T-helper 22 cell (primary cell): Measurements from ENCODE around the gene MYL12B.
"Not testable (repeated sequence)": the region's sequence is repeated elsewhere in the genome, so short reads cannot be mapped to it uniquely, and the experiment has no call there.

Experiments
- DNase-seq: peaks from one replicate; pipeline ENCODE4 v3.0.0-alpha.2; 2020; ENCODE audit warnings: low read depth

Gene MYL12B

DNA sequence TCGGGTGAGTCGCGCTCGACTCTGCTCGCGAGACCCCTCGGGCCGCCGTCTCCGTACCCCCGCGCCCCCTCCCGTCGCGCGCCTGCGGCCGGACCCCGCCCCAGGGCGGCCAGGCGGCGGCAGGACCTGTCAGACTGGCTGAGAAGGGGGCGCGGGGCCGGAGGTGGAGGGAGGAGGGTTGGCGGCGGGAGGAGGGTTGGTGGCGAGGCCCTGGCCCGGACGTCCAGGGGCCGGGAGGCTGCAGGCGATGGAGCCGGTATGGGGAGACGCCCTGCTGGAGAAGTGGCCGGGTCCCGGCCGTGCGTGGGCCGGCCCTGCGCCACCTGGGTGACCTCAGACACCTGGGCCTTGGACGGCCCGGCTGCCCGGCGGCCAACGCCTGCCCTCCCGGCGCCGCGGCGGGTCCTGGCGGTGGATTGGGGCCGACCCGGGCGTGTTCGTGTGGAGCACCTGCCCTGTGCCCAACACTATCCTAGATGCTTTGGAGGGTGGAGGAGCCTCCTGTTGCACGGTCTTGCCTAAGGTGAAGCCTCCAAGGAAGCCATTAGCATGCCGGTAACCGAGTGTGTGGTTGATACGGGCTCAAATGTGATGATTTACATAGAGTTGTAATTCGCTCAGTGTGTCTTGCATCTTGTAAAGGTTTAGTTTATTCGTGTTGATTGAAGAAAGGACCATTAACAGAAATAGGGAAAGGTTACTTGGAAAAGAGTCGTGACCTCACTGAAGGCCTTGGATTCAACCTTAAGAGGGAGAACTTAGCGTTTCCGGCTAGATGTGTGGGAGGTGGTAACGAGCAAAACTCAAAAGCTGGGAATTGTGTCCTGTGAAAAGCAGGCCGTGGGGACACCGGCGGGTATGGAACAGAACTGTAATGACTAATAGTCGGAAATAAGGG, 550 bp downstream of the MYL12B start:
- peak; percentile 20 for DNase-seq

DNA sequence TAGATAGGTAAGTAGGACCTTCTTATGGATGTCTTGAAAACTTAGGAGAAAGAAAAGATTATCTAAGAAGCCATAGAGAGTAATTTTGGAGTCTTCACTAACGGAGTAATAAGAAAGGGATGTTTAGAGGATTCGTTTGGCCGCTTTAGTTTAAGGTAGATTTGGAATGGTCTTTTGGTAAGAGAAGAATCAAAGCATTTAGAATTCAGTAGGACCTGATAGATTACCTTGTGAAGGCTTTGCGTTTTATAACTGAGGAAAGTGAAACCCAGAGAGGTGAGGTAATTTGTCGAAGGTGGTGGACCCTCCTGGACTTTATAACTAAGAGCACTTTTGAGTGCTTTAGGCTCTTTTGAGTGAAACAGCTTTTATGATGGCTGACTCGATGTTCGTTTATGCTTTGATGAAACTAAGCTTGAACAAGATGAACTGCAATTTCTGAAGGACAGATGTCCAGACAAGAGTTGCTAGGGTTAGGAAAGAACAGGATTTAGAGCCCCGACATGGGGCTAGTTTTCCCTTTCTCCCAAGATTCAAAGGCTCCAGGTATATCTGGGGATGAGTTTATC, 1.3 kb downstream of the MYL12B start:
- DNase-seq = no peak

DNA sequence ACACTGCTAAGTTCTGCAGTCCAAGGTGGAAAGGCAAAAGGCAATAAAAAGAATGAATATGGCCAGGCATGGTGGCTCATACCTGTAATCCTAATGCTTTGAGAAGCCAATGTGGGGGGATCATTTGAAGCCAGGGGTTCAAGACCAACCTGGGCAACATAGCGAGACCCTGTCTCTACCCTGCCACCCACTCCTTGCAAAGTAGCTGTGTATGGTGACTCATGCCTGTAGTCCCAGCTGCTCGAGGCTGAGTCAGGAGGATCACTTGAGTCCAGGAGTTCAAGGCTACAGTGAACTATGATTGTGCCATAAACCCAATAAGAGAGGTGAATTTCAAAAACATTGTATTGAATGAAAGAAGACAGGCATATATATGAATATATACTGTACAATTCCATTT, 2.4 kb downstream of the MYL12B start:
- DNase-seq = no peak

- DNase-seq = no peak
These were observed 3.7 kb downstream of the MYL12B start for GRCh38 chr18:3265564-3266033.

GRCh38 chr18:3266062-3266608, 4.2 kb downstream of the MYL12B start:
- no peak for DNase-seq

GRCh38 chr18:3268306-3268705, 6.4 kb downstream of the MYL12B start:
- no peak for DNase-seq

DNA sequence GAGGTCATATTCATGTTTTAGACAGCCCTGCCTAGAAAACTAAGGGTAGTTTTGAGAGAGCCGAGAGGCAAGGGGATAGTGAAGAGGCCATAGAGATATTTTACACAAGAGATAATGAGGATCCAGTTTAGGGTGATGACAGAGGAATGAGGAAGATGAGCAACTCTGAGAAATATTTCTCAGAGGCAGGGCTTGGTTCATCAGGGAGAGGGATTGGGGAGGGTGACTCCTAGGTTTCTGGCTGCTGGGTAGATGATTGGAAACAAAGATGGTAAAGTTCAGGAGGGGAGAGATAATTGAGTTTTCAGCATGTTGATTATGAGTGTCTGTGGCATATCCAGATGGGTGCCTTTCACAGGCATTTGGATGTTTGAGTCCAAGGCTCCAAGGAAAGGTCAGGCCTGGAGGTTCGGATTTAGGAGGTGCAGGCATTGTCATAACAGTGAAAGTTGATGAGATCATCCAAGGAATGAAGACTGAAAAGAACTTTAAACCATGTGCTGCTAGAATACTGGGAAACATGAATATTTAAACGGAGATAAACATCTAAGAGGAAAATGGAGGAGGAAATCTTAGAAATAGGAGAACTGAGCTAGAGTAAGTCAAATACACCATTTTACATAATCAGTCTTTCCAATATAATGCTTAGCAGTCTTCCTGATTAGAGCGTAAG, 7.4 kb downstream of the MYL12B start:
- no peak for DNase-seq

- no peak for DNase-seq
These were observed 8.0 kb downstream of the MYL12B start for GRCh38 chr18:3269914-3270299.

DNA sequence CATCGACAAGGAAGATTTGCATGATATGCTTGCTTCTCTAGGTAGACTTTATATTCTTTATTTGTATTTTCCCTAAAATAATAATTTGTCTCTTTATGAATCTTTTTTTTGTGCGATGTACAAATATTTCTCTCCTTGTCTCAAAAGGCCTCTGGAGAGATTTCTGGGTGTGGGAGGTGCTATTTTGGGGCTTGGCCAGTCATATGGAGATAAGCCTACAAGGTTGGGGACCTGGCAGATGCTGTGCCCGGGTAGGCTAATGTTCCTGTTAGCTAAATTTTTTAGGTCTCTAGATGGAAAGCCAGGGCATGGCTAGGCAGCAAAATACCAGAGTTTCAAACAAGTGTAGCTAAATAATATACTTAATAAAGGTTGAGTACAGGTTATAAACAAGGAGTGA, 11.1 kb downstream of the MYL12B start:
- DNase-seq = no peak

GRCh38 chr18:3277643-3278213, 15.8 kb downstream of the MYL12B start:
- not testable (repeated sequence) for DNase-seq

- DNase-seq = no peak
These were observed 17.6 kb downstream of the MYL12B start for GRCh38 chr18:3279201-3280185.

GRCh38 chr18:3281456-3282400, 19.8 kb downstream of the MYL12B start:
- DNase-seq = no peak

DNA sequence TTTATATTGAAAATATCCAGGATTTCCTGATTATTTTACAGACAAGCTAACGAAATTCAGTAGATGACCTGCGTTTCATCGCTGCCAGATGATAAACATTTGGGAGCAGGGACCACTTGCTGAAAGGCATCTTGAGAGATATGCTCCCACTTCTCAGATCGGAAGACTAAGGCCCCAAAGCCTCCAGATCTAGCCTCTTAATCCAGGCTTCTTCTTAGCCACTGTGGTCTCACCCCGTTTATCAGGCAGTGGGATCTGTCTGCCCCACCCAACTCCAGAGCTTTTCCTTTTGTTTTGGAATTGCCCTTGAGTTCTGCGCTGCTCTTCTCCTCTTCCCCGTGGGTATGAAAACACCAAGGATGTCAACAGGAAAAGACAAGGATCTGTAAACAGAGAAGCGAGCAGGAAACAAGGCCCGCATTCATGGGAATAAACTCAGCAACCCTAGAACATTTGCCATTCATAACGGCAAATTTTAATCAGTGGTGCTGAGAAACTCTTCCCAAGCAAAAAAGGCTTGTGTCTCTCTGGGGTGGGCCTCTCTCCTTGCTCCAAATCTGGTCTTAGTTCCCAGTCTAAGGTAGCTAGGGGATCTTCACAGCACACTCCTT, 21.4 kb downstream of the MYL12B start:
- DNase-seq = no peak

DNA sequence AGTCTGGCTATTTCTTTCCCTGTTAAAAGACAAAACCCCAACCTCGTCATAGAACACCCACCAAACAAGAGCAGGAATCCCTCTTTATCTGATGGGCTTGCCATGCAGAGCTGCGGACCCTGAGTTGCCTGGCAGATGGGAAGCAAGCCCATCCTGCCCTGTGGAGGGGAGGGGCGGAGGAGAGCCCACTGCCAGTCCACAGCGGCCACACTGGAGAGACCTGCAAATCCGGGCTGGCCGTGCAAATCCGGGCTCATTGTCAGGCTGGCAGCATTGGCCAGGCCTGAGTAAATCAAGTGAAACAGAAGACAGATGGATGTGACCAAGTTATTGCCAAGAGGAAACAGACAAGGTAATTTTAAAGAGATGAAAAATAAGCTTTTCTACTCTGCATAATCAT, 22.0 kb downstream of the MYL12B start:
- DNase-seq = no peak

GRCh38 chr18:3284501-3284900, 22.6 kb downstream of the MYL12B start:
- DNase-seq = no peak

DNA sequence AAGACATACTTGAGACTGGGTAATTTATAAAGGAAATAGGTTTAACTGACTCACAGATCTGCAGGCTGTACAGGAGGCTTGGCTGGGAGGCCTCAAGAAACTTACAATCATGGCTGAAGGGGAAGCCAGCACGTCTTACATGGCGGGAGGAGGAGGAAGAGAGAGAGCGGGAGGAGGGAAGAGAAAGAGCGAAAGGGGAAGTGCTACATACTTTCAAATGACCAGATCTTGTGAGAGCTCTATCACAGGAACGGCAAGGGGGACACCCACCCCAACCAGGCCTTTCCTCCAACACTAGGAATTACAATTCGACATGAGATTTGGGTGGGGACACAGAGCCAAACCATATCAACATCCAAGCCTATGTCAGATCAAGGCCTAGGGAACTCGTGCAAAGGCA, 24.2 kb downstream of the MYL12B start:
- DNase-seq = no peak

DNA sequence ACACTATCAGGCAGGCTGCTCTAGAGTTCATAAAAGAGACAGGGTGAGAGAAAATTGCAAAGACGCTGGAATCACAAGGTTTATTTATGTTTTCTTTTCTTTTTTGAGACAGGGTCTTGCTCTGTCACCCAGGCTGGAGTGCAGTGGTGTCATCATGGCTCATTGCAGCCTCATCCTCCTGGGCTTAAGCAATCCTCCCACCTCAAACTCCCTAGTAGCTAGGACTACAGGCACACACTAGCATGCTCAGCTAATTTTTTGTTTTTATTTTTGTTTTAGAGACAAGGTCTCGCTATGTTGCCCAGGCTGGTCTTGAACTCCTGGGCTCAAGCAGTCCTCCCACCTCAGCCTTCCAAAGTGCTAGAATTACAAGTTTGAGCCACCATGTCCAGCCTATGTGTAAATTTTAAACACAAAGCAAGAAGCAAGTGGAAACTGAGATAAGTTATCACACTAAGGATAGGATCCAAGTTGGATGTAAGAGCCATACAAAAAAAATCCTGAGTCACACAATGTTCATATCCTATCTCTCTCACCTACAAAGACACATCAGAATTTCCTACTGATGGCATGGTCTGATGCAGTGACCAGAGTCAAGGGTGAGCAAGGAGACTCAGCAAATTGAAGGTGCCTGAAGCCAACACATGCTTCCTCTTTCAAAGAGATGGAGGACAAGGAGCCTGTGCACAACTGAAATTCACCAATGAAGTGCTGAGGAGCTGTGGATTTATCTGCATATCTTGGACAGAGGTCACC, 31.4 kb downstream of the MYL12B start:
- DNase-seq = no peak

GRCh38 chr18:3294435-3295080, 32.6 kb downstream of the MYL12B start:
- DNase-seq = no peak
